Activated CD4-positive, alpha-beta T cell treated with anti-CD3 and anti-CD28 coated beads, Interleukin-2, amount 50 U/mL, for 24 hours (primary cell): ENCODE measurements around the gene NMT2.

Experiments
- DNase-seq, 2 donors: peaks; one replicate each; pipeline ENCODE4 v3.0.0-alpha.2; 2020; ENCODE audit warnings: low read depth in 1 of 2, low spot score in 1 of 2

The NMT2 gene

DNA sequence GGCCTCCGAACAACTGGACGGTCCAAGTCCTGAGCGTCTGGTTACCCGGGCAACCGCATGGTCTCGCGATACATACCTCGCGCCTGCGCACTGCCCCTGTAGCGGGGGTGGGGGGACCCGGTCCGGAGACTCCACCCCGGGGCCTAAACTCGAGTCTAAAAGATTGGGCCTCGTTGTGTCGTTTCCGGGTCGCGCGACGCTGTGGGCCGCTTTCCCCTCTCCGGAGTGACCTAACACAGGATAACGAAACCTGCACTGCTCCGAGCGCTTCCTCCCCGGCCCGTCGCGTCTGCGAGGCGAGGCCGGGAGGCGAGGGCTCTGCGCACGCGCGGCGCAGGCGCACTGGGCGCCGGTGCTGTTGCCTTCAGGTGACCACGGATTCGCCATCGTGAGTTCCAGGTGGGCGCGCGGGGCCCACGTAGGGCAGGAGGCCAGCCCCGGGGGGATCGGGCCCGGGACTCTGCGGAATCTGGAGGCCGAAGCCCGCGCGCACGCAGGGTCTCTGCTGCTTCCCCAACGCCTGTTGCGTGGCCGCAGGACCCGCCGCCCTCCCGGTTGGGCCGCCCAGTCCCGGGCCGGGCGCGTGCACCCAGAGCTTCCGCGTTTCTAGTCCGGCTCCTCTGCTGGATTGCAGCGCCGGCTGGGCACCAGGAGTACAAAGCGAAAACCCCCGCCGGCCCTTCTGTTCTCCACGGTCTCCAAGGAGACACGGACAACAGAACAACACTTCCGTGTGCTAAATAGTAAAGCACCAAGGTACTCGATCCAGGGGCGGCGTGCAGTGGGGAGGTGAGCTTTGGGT is 71.3 kb downstream of the NMT2 start, which contains the start of gene RPP38:
Gene RPP38, plus strand, starts transcription at position 345 of the 802 bp plus-strand sequence. CDS start 5,960 bp downstream, outside the sequence.
- peak; percentile 95 to 96 for DNase-seq

DNA sequence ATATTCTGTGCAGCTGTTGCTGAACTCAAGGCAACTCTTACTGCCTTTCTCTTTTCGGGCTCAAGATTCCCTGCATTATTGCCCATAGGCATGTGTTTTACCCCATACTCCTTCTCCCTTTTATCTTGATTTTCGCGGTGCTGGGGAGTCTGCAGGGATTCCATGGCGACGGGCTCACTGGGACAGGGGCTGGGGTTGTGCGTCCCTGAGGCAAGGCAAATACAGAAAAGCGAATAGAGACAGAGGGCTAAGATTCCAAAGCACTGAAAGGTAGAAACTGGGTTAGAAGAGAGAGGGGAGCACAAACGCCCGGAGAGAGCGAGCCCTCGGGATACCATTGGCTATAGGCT is 71.9 kb downstream of the NMT2 start:
- no peak for DNase-seq

DNA sequence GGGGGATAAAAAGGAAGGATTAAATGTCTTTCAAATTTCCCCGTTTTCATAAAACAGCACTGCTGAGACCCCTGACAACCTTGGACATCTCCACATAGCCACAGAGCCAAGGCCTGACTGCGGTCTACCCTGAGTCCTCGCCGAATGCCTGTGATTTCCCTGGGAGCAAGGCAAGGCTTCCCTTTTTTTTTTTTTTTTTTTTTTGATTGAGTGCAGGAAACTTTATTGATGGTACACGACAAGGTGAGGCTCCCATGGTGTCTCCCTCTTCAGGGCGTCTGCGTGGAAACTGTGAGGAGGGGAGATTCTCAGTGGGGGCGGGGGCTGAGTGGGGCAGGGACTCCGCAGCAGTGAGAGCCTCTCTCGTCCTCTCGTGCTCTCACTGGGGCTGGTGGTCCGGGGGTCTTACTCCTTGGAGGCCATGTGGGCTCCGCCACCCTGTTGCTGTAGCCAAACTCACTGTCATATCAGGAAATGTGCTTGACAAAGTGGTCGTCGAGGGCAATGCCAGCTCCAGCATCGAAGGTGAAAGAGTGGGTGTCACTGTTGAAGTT is 75.6 kb downstream of the NMT2 start:
- no peak for DNase-seq

DNA sequence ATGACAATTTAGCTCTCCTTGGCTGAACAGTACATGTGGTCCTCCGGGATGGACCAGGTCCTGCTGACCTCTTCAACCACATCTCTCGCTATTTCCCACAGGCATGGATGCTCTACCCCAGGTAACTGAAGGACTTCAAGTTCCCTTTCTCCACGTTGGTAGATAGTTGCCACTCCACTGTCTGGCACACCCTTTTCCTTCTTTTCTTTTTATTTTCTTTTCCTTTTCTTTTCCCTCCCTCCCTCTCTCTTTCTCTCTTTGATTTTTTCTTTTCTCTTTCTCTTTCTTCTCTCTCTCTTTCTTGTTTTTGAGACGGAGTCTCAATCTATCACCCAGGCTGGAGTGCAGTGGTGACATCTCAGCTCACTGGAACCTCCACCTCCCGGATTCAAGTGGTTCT is 77.1 kb downstream of the NMT2 start:
- DNase-seq: no peak

DNA sequence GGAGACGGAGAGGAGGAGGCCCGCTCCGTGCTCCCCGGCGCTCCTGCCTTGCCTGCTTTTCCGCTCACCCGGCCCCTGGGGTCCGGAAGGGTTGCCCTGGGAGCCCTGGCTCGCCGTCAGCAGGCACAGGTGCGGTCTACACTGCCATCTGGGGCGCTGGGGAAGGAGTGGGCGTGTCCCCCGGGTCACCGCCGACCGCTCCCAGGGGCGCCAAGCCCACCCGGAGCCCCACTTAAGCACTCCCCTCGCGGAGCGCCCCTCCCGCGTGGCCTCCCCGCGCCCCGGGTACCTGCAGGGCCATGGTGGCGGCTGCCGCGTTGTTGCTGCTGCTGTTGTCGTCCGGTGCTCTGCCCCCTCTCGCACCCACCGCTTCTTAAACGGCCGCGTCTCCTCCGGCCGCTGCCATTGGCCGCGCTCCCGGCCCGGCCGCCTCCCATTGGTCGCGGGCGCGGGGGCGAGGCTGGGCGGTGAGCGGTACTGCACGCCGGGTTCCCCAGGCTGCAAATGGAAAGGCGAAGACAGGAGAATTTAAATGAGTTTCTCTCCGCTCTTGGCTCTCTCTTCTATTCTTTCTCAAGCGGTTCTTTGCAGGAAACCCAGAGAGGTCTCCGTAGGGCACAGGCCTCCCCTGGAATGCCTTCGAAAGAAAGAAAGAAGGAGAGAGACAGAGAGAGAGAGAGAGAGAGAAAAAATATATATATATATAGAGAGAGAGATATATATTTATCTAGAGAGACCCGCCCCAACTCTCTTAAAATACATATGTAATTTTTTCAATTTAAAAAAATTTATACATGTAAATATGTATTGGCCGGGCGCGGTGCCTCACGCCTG is 79.8 kb downstream of the NMT2 start, which contains the start of gene ACBD7:
Gene ACBD7, minus strand, starts transcription at position 349 of the 834 bp plus-strand sequence. Its CDS starts 48 bp downstream, at position 301.
- peak; percentile 48 to 52 for DNase-seq

DNA sequence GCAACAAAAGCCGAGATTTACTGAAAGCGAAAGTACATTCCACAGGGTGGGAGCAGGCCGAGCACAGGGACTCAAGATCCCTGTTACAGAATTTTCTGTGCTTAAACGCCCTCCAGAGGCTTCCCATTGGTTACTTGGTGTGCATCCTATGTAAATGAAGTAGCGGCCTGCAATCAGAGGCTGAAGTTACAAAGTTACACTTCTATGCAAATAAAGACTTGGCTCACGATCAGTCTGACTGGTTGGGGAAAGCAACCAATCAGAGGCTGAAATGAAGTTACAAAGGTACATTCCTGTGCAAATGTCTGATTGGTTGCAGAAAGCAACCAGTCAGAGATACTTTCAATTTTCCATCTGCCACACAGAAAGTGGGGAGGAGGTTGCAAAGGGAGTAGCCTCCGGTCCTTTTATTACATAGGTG is 84.0 kb downstream of the NMT2 start:
- no peak for DNase-seq

DNA sequence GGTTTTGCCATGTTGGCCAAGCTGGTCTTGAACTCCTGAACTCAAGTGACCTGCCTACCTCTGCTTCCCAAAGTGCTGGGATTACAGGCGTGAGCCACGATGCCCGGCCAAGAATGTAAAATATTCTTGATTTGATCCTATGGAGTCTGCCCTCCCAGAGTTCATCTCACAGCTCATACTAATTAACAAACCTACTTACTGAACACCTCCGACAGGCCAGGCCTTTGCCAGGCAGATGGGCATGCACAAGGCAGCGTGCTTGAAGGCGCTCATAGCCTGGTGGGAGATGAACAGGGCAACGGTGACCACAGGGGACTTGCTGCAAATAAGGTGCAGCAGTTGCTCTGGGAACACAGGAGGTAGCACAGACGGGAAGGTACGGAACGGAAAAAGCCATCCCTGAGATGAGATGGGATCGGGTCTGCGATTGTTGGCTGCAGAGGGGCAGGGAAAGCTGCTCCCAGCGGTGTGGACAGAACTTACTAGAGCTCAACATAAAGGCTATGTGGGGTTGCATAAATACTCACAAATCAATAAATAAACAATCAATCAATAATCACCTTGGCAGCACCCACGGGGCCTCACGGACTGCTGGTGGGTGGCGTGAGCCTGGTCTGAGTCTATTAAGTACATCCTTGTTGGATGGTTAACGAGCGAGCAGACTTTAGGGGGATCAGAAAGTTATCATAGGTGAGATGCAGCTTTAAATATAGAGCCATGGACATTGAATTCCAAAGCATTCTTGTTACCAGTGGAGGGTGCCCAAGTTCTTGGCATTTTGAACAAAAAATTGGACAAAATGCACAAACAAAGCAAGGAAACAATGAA is 84.6 kb downstream of the NMT2 start:
- no peak for DNase-seq

DNA sequence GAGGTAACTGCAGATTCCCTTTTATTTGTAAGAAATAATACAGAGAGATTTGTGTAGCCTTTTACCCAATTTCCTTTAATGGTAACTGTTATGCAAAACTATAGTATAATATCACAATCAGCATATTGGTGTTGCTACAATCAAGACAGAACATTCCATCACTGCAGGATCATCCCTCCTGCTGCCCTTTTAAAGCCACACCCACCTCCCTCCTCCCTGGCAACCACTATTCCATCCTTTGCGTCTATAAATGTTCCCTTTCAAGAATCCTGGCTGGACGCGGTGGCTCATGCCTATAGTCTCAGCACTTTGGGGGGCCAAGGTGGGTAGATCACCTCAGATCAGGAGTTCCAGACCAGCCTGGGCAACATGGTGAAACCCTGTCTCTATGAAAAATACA is 93.1 kb downstream of the NMT2 start:
- DNase-seq: no peak

DNA sequence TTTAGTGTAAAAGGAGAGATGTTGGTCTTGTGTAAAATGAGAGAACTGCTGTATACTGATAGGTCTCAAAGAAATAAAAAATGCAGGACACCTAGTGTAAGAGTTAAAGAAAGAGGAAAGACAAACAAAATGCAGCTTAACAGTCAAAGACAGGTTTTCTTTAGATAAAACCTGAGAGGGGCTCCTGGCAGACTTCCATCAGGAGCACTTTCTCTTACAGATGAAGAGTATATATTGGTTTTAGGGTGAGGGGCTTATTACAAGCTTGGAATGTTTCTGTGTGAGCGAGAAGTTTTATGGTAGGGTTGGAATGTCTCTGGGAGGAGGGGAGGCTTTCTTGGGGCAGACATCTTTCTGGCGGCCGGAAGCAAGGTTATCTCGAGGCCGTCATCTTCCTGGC is 96.1 kb downstream of the NMT2 start:
- no peak for DNase-seq

DNA sequence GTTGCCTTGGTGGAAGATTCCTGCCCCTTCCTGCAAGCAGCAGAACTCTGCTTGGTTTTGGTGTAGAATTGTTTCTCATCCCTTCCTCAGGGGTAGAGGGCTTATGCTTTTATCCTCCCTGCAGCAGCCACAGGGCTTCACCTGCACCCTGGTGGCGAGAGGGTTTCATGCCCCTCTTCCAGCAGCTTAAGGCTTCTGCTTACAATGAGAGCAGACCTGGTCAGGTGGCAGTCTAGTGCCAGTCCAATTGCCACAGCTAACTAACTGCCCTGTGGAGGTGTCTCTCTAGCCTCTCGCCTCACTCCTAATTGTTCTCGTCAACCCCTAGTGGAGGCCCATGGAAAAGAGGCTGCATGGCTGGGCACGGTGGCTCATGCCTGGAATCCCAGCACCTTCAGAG is 99.3 kb downstream of the NMT2 start:
- DNase-seq: no peak

DNA sequence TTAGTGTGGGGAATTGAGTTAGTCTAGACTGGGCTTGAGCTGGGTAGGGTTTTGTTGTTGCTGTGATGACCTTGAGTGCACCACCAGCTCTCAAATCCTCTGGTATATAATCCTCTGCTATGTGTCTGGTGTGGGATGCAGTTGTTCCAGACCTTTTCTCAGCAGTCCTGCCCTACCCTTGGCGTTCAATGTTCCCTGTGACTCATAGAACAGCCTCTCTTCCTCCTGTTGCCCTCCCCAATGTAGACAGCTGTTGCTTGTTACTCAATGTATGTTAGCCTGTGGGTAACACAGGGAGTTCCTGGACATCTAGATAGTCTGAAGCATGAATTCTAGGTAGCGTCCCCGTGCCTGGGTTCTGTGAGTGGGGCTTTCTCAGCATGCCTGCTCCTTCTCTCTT is 99.7 kb downstream of the NMT2 start:
- DNase-seq: no peak

DNA sequence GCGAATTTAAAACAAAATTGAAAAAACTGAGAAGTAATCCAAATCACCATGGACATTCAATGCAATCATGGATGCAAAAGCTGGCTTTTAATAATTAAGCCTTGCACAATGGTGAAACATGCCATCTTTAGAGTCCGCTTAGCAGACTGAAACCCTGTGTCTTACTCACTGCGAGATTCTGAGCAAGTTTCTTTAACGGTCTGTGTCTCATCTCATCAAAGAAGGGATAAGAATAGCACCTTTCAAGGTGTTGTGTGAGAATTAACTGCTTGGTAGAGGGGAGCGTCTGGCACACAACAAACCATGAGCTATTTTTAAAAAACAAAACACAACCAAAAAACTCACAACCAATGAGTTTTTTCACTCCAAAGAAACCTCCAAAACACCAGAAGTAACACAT is 101.3 kb downstream of the NMT2 start:
- DNase-seq: no peak

DNA sequence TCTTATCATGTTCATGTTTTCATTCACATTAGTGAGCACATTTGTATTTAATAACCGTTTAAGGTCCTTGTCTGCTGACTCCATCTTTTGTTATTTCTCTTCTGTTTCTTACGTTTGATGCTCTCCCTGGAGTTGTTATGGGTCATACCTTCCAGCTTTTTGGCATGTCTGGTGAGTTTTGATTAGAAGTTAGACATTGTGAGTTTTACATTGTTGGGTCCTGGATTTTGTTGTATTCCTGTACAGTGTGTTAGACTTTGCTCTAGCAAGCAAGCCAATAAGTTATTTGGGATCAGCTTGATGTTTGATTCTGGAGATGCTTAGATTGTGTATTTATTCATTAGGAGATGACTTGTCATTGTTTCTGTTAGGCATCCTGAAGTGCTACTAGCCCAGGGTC is 107.9 kb downstream of the NMT2 start:
- no peak for DNase-seq

DNA sequence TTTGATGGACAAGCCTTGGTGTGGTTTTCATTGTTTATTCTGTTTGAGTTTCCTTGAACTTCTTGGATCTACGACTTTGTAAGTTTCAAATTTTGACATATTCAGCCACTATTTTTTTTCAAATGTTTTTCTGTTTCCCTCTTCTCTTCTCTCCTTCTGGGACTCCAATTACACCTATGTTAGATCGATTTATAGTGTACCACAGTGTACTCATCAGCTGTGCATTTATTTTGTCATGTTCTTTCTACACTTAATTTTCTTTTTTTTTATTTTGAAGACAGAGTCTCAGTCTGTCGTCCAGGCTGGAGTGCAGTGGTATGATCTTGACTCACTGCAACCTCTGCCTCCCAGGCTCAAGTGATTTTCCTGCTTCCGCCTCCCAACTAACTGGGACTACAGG is 108.6 kb downstream of the NMT2 start:
- no peak for DNase-seq

DNA sequence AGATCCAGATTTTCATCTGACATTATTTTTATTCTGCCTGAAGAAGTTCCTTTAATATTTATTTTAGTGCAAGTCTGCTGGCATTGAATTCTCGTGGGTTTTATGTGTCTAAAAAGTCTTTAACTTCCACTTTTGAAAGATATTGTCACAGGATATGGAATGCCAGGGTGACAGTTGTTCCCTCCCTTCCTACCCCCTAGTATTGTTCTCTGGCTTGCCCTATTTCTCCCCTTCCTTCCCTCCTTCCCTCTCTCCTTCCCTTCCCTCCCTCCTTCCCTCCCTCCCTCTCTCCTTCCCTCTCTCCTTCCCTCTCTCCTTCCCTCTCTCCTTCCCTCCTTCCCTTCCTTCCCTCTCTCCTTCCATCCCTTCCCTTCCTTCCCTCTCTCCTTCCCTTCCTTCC is 109.8 kb downstream of the NMT2 start:
- no peak for DNase-seq
